ENCODE results near the gene NUAK1.

DNA sequence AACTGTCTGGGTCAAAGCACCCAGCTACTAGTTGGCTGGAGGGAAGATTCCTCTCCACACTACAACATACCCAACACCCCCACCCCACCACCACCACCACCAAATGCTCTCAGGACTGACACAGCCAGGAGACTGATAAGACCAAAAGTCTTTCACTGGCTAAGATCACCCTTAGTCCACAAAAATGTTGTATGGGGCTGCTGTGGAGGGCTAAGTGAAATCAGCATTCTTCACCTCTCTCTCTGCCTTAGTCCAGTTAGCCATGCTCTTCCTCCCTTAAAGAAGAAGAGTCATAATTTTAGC, 106.2 kb downstream of the NUAK1 start:
- TF ChIP-seq, protein P1, sequence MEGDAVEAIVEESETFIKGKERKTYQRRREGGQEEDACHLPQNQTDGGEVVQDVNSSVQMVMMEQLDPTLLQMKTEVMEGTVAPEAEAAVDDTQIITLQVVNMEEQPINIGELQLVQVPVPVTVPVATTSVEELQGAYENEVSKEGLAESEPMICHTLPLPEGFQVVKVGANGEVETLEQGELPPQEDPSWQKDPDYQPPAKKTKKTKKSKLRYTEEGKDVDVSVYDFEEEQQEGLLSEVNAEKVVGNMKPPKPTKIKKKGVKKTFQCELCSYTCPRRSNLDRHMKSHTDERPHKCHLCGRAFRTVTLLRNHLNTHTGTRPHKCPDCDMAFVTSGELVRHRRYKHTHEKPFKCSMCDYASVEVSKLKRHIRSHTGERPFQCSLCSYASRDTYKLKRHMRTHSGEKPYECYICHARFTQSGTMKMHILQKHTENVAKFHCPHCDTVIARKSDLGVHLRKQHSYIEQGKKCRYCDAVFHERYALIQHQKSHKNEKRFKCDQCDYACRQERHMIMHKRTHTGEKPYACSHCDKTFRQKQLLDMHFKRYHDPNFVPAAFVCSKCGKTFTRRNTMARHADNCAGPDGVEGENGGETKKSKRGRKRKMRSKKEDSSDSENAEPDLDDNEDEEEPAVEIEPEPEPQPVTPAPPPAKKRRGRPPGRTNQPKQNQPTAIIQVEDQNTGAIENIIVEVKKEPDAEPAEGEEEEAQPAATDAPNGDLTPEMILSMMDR (conservative IDR thresholded peaks at IDR 0.05; ENCODE audit: low read depth in 2 of 2) = no peak
- TF ChIP-seq POLR2AphosphoS5 (IDR thresholded peaks at IDR 0.05; ENCODE audit: low read depth) (no peak), JUNB (IDR thresholded peaks at IDR 0.05; ENCODE audit: unreplicated experiment) (no peak), EZH2 (IDR thresholded peaks at IDR 0.05; ENCODE audit: low read depth, unreplicated experiment) (no peak), CREB1 (CRISPR knock-in tag; IDR thresholded peaks at IDR 0.05; ENCODE audit: low read depth) (no peak), NANOG (IDR thresholded peaks at IDR 0.05; ENCODE audit: borderline replicate concordance) (no peak), EZH2phosphoT487 (IDR thresholded peaks at IDR 0.05; ENCODE audit: unreplicated experiment) (no peak)
- TF ChIP-seq, protein P2, sequence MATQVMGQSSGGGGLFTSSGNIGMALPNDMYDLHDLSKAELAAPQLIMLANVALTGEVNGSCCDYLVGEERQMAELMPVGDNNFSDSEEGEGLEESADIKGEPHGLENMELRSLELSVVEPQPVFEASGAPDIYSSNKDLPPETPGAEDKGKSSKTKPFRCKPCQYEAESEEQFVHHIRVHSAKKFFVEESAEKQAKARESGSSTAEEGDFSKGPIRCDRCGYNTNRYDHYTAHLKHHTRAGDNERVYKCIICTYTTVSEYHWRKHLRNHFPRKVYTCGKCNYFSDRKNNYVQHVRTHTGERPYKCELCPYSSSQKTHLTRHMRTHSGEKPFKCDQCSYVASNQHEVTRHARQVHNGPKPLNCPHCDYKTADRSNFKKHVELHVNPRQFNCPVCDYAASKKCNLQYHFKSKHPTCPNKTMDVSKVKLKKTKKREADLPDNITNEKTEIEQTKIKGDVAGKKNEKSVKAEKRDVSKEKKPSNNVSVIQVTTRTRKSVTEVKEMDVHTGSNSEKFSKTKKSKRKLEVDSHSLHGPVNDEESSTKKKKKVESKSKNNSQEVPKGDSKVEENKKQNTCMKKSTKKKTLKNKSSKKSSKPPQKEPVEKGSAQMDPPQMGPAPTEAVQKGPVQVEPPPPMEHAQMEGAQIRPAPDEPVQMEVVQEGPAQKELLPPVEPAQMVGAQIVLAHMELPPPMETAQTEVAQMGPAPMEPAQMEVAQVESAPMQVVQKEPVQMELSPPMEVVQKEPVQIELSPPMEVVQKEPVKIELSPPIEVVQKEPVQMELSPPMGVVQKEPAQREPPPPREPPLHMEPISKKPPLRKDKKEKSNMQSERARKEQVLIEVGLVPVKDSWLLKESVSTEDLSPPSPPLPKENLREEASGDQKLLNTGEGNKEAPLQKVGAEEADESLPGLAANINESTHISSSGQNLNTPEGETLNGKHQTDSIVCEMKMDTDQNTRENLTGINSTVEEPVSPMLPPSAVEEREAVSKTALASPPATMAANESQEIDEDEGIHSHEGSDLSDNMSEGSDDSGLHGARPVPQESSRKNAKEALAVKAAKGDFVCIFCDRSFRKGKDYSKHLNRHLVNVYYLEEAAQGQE (IDR thresholded peaks at IDR 0.05; ENCODE audit: unreplicated experiment) = no peak

Measured in GM23338 (cell line).